AG04449 (cell line): ENCODE results near the gene XPO6.
"Not testable (repeated sequence)": the region's sequence is repeated elsewhere in the genome, so short reads cannot be mapped to it uniquely, and the experiment has no call there.

Experiments
- CTCF ChIA-PET: fragments of 350-600 bp; formaldehyde crosslinking; extraction: SDS; loops from one replicate; lab custom pipeline; 2021; ENCODE audit warnings: antibody characterized with exemption; lab: Yijun Ruan, JAX
- POLR2A ChIA-PET: fragments of 400-600, 350-600 bp; formaldehyde crosslinking; extraction: SDS; loops from one replicate; lab custom pipeline; 2020; ENCODE audit warnings: antibody characterized with exemption, inconsistent platforms; lab: Yijun Ruan, JAX
- DNase-seq: peaks from one replicate; pipeline ENCODE4 v3.0.0-alpha.2; 2010; ENCODE audit warnings: low read depth, low spot score
- H3K4me3 ChIP-seq: 2 replicates; pipeline ENCODE4 v1.5.1; 2011; ENCODE audit warnings: low read depth, mild to moderate bottlenecking, control low read depth, low read length
- CTCF ChIP-seq: IDR thresholded peaks from one replicate; pipeline ENCODE4 v1.5.1; 2011; ENCODE audit warnings: mild to moderate bottlenecking, moderate library complexity, low read length, control low read depth, inconsistent platforms; ENCODE audit not compliant: insufficient read depth; ENCODE audit errors: missing control alignments

Gene XPO6

GRCh38 chr16:28118637-28119036, 93.1 kb downstream of the XPO6 start:
- TF ChIP-seq CTCF: no peak
- ChIA-PET POLR2A (no interaction called here), CTCF (interaction anchor here (2.5 kb wide), 1 partner anchor 100 kb away, joined by 8 read pairs; no protein-coding TSS in a partner anchor)
- no peak for DNase-seq
- no peak overlapping the region for H3K4me3 ChIP-seq

GRCh38 chr16:28117168-28117565, 94.6 kb downstream of the XPO6 start:
- CTCF ChIA-PET: no interaction called here
- no peak for TF ChIP-seq CTCF
- no peak for DNase-seq
- POLR2A ChIA-PET: no interaction called here
- no peak overlapping the region for H3K4me3 ChIP-seq

GRCh38 chr16:28115866-28116265, 95.9 kb downstream of the XPO6 start:
- H3K4me3 ChIP-seq, DNase-seq, POLR2A ChIA-PET: not testable (repeated sequence)
- CTCF ChIA-PET: interaction anchor here (0.7 to 0.8 kb wide), 2 partner anchors 13 to 102 kb away, joined by 4 read pairs; no protein-coding TSS in a partner anchor

- TF ChIP-seq CTCF: no peak
- ChIA-PET CTCF (interaction anchor here (0.9 kb wide), 1 partner anchor 21 kb away, joined by 3 read pairs; no protein-coding TSS in a partner anchor), POLR2A (no interaction called here)
- DNase-seq: no peak
- H3K4me3 ChIP-seq: no peak overlapping the region
Measured at GRCh38 chr16:28112908-28113307, 98.9 kb downstream of the XPO6 start.

GRCh38 chr16:28110977-28111376, 100.8 kb downstream of the XPO6 start:
- no peak overlapping the region for H3K4me3 ChIP-seq
- ChIA-PET CTCF (interaction anchor here (1.2 to 1.3 kb wide), 2 partner anchors 9 to 107 kb away, joined by 3 read pairs; no protein-coding TSS in a partner anchor), POLR2A (interaction anchor here (1.0 kb wide), 1 partner anchor 10 kb away, joined by 3 read pairs; no protein-coding TSS in a partner anchor)
- no peak for DNase-seq
- no peak for TF ChIP-seq CTCF

- POLR2A ChIA-PET: interaction anchor here (1.0 kb wide), 1 partner anchor 9 kb away, joined by 3 read pairs; no protein-coding TSS in a partner anchor
- CTCF ChIA-PET: interaction anchor here (1.3 kb wide), 1 partner anchor 9 kb away, joined by 3 read pairs; no protein-coding TSS in a partner anchor
- H3K4me3 ChIP-seq: no peak overlapping the region
- no peak for DNase-seq
- TF ChIP-seq CTCF: no peak
Measured at GRCh38 chr16:28110479-28110878, 101.3 kb downstream of the XPO6 start.

- DNase-seq: no peak
- H3K4me3 ChIP-seq: no peak overlapping the region
- no peak for TF ChIP-seq CTCF
- ChIA-PET CTCF (interaction anchor here (1.3 kb wide), 1 partner anchor 8 kb away, joined by 3 read pairs; no protein-coding TSS in a partner anchor), POLR2A (interaction anchor here (1.0 kb wide), 1 partner anchor 9 kb away, joined by 3 read pairs; no protein-coding TSS in a partner anchor)
Measured at GRCh38 chr16:28110074-28110473, 101.7 kb downstream of the XPO6 start.
